K562 (cell line): ENCODE data around the gene STK26. TPM values are rescaled to one million over a fixed set of nuclear protein-coding genes. Genes with fewer than 3 reads are reported as not detected.

Experiments
- ARID1B ChIP-seq: fragments of 450-650 bp; IDR thresholded peaks from 2 replicates; pipeline ENCODE4 v1.6.1; 2016; ENCODE audit warnings: antibody characterized with exemption, mild to moderate bottlenecking, inconsistent platforms
- CBX8 ChIP-seq: fragments of 200-600 bp; sonication (generic); IDR thresholded peaks from 2 replicates; pipeline ENCODE4 v1.6.1; 2012; ENCODE audit warnings: borderline replicate concordance, mixed run types, low read depth, mild to moderate bottlenecking, moderate library complexity, mixed read lengths, low read length, control low read depth, inconsistent platforms; ENCODE audit not compliant: poor library complexity, severe bottlenecking; ENCODE audit errors: extremely low read depth
- CHD4 ChIP-seq: fragments of 200-600 bp; sonication (generic); IDR thresholded peaks from 3 replicates; pipeline ENCODE4 v1.6.1; 2012; ENCODE audit warnings: low read depth, mild to moderate bottlenecking, mixed read lengths, low read length, inconsistent platforms; ENCODE audit not compliant: insufficient read depth, insufficient replicate concordance, poor library complexity, severe bottlenecking
- DPF2 ChIP-seq: fragments of 450-650 bp; IDR thresholded peaks from 2 replicates; pipeline ENCODE4 v1.6.1; 2016
- LCOR ChIP-seq: sonication (generic); formaldehyde crosslinking; IDR thresholded peaks from 2 replicates; pipeline ENCODE4 v1.8.0; 2022; ENCODE audit warnings: mild to moderate bottlenecking, missing genetic modification reagents
- PTRF ChIP-seq: fragments of 450-650 bp; IDR thresholded peaks from 2 replicates; pipeline ENCODE4 v1.6.1; 2016; ENCODE audit warnings: mild to moderate bottlenecking, missing genetic modification characterization, missing compliant biosample characterization
- RAD21 ChIP-seq, 2 experiments: fragments of 250-450 bp in 1 of 2; fragments of 450-650 bp in 1 of 2; sonication (Bioruptor Pico) in 1 of 2; formaldehyde crosslinking in 1 of 2; IDR thresholded peaks in 1 of 2; conservative IDR thresholded peaks in 1 of 2; 2 replicates each; pipeline versions ENCODE4 v1.4.0 to v1.8.0; 2020 to 2022; ENCODE audit warnings: mild to moderate bottlenecking in 2 of 2, moderate library complexity in 1 of 2
- RBFOX2 ChIP-seq: fragments of 200-400 bp; formaldehyde crosslinking; IDR thresholded peaks from 2 replicates; pipeline ENCODE4 v1.6.1; 2017; ENCODE audit warnings: low read depth, mild to moderate bottlenecking, low read length, moderate library complexity
- RBM39 ChIP-seq: fragments of 200-400 bp; formaldehyde crosslinking; optimal IDR thresholded peaks from 2 replicates; pipeline ENCODE3; 2018; ENCODE audit warnings: low read depth, low read length
- ZNF740 ChIP-seq, 3 experiments: fragments of 200-800 bp in 1 of 3; sonication (Bioruptor generic) in 1 of 3; sonication (generic) in 1 of 3; formaldehyde crosslinking in 1 of 3; IDR thresholded peaks; 2 replicates each; pipeline versions ENCODE4 v1.6.1 to v1.8.0; 2016 to 2022; ENCODE audit warnings: mild to moderate bottlenecking in 2 of 3, missing compliant biosample characterization in 2 of 3, missing genetic modification characterization in 2 of 3, missing genetic modification reagents in 1 of 3
- polyA plus RNA-seq, 8 experiments: library from polyadenylated mRNA; depleted of rRNA in 4 of 8; stranded (reverse) in 5 of 8; unstranded in 3 of 8; fragments of >200 nt; fragmentation: Nextera tagmentation in 2 of 8; fragmentation: Illumina TruSeq in 1 of 8; extraction: Ambion mirVana in 2 of 8; extraction: Trizol in 1 of 8; gene quantifications; 2 replicates each; pipeline versions ENCODE4 v1.2.1 to v1.2.3, GENCODE V29; 2011 to 2014; ENCODE audit warnings: inconsistent platforms in 1 of 8, missing spikeins in 1 of 8
- total RNA-seq, 7 experiments: library from RNA; depleted of rRNA in 6 of 7; stranded (reverse); fragments of >200 nt in 6 of 7; fragmentation: Illumina TruSeq in 2 of 7; extraction: Trizol in 2 of 7; gene quantifications; 2 replicates each; pipeline versions ENCODE4 v1.2.1 to v1.2.3, GENCODE V29; 2011 to 2021; ENCODE audit warnings: low replicate concordance in 1 of 7
- TF ChIP-seq, protein P1 (sequence below), 2 experiments: IDR thresholded peaks in 1 of 2; conservative IDR thresholded peaks in 1 of 2; 2 replicates each; pipeline ENCODE4 v1.6.1; 2016; ENCODE audit warnings: low read depth in 2 of 2, mild to moderate bottlenecking in 1 of 2, missing compliant biosample characterization in 1 of 2, missing genetic modification characterization in 1 of 2, moderate library complexity in 1 of 2
- TF ChIP-seq, protein P2 (sequence below), 3 experiments: IDR thresholded peaks in 2 of 3; conservative IDR thresholded peaks in 1 of 3; 2 replicates each; pipeline ENCODE4 v1.5.1; 2011 to 2012; ENCODE audit warnings: low read length in 3 of 3, mild to moderate bottlenecking in 3 of 3, control low read depth in 2 of 3, improper control_type of control experiment in 1 of 3, inconsistent platforms in 1 of 3, low read depth in 1 of 3, mixed read lengths in 1 of 3, moderate library complexity in 1 of 3; ENCODE audit not compliant: insufficient read depth in 2 of 3
- TF ChIP-seq, protein P3 (sequence below): fragments of 450-650 bp; formaldehyde crosslinking; IDR thresholded peaks from 2 replicates; pipeline ENCODE4 v1.4.0; 2020; ENCODE audit warnings: mild to moderate bottlenecking, moderate library complexity

STK26 gene
- total and polyA plus RNA-seq, 9 of the 15 experiments (the other 6 are each of a cell fraction or from before 2014, with no cell fraction given) = 28.1 to 72.9 (median 50.1) TPM

DNA sequence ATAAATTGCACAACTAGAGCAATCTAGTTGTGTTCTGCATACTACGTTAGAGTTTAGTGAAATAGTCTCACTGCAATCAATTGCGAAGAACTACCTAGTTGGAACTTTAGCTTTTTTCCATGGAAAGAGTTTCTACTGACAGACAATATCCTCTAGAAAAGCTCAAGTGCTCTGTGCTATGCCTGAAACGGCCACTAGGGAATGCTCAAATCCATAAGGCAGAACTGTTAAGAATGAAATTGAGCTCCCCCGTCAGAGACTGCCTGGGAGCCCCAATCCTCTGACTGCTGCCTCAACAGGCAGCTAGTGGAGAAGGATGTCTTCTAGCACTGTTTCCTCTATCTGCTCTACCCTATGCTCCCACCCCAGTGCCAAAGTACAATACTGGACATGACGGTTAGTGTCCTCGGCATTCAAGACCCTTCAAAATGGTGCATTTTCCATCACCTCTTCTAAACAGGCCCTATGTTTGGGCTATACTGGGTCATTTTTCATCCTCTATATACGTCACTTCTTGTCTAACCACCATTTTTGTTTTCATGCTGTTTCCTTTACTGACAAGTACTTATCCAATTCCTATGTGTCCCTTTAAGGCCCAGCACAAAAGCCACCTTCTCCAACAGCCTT lies 69.5 kb downstream of the STK26 start (continued):
- TF ChIP-seq ZNF740 (CRISPR knock-in tag; IDR thresholded peaks at IDR 0.05) = no peak
- TF ChIP-seq ZNF740 (tag; IDR thresholded peaks at IDR 0.05) = no peak
- no peak for TF ChIP-seq LCOR (CRISPR knock-in tag)
- no peak for TF ChIP-seq DPF2
- TF ChIP-seq RAD21 (CRISPR knock-in tag; conservative IDR thresholded peaks at IDR 0.05 in 1 of 2, IDR thresholded peaks at IDR 0.05 in 1 of 2) = peak; percentile 50 to 71
- TF ChIP-seq, protein P1, sequence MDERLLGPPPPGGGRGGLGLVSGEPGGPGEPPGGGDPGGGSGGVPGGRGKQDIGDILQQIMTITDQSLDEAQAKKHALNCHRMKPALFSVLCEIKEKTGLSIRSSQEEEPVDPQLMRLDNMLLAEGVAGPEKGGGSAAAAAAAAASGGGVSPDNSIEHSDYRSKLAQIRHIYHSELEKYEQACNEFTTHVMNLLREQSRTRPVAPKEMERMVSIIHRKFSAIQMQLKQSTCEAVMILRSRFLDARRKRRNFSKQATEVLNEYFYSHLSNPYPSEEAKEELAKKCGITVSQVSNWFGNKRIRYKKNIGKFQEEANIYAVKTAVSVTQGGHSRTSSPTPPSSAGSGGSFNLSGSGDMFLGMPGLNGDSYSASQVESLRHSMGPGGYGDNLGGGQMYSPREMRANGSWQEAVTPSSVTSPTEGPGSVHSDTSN (CRISPR knock-in tag; IDR thresholded peaks at IDR 0.05; ENCODE audit: low read depth) = no peak
- TF ChIP-seq, protein P1 (tag; conservative IDR thresholded peaks at IDR 0.05; ENCODE audit: low read depth) = no peak
- TF ChIP-seq CHD4 = no peak
- TF ChIP-seq, protein P2, sequence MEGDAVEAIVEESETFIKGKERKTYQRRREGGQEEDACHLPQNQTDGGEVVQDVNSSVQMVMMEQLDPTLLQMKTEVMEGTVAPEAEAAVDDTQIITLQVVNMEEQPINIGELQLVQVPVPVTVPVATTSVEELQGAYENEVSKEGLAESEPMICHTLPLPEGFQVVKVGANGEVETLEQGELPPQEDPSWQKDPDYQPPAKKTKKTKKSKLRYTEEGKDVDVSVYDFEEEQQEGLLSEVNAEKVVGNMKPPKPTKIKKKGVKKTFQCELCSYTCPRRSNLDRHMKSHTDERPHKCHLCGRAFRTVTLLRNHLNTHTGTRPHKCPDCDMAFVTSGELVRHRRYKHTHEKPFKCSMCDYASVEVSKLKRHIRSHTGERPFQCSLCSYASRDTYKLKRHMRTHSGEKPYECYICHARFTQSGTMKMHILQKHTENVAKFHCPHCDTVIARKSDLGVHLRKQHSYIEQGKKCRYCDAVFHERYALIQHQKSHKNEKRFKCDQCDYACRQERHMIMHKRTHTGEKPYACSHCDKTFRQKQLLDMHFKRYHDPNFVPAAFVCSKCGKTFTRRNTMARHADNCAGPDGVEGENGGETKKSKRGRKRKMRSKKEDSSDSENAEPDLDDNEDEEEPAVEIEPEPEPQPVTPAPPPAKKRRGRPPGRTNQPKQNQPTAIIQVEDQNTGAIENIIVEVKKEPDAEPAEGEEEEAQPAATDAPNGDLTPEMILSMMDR (IDR thresholded peaks at IDR 0.05 in 2 of 3, conservative IDR thresholded peaks at IDR 0.05 in 1 of 3; ENCODE audit: insufficient read depth in 2 of 3, low read depth in 1 of 3, low read length in 3 of 3) = peak; percentile 70 to 87 (median 80)
- TF ChIP-seq RBM39 = no peak
- TF ChIP-seq RBFOX2 = no peak
- TF ChIP-seq ARID1B = no peak
- TF ChIP-seq PTRF (tag) = no peak
- TF ChIP-seq CBX8 = no peak
- TF ChIP-seq, protein P3, sequence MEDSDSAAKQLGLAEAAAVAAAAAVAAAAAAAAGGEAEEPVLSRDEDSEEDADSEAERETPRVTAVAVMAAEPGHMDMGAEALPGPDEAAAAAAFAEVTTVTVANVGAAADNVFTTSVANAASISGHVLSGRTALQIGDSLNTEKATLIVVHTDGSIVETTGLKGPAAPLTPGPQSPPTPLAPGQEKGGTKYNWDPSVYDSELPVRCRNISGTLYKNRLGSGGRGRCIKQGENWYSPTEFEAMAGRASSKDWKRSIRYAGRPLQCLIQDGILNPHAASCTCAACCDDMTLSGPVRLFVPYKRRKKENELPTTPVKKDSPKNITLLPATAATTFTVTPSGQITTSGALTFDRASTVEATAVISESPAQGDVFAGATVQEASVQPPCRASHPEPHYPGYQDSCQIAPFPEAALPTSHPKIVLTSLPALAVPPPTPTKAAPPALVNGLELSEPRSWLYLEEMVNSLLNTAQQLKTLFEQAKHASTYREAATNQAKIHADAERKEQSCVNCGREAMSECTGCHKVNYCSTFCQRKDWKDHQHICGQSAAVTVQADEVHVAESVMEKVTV (CRISPR knock-in tag) = peak; percentile 40; the same call in 1 of the 2 replicates
